ENCODE results near the gene CACNG4.

Gene CACNG4

GRCh38 chr17:66975614-66976378 is 11.3 kb downstream of the CACNG4 start:
- Mint-ChIP-seq H3K27ac (no peak overlapping the region), H3K36me3 (ENCODE audit: low read depth) (no peaks in the 10 kb centered on the region), H3K4me1 (ENCODE audit: low read depth) (no peaks in the 10 kb centered on the region), H3K27me3 (ENCODE audit: low read depth) (peaks cover 34% of the 10 kb centered on the region), H3K9me3 (no peaks in the 10 kb centered on the region), H3K4me3 (no peak overlapping the region)
- DNase-seq (ENCODE audit: low spot score) = no peak

DNA sequence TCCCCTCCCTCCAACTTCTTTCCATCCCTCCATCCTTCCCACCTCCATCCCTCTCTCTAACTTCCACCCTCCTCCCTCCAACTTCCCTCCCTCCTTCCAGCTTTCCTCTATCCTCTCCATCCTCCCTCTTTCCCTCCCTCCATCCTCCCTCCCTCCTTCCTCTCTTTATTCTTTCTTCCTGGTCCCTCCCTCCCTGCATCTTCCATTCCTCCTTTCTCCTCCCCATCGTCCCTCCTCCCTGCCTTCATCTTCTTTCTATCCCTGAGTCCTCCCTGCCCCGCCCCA is 11.8 kb downstream of the CACNG4 start:
- H3K36me3 Mint-ChIP-seq (ENCODE audit: low read depth) = no peaks in the 10 kb centered on the region
- no peak overlapping the region for H3K27ac Mint-ChIP-seq
- no peak for DNase-seq (ENCODE audit: low spot score)
- peaks cover 35% of the 10 kb centered on the region for H3K27me3 Mint-ChIP-seq (ENCODE audit: low read depth)
- no peak overlapping the region for H3K4me3 Mint-ChIP-seq
- H3K4me1 Mint-ChIP-seq (ENCODE audit: low read depth) = no peaks in the 10 kb centered on the region
- no peaks in the 10 kb centered on the region for H3K9me3 Mint-ChIP-seq

GRCh38 chr17:66976781-66977201 is 12.3 kb downstream of the CACNG4 start:
- no peak for DNase-seq (ENCODE audit: low spot score)
- peaks cover 31% of the 10 kb centered on the region for H3K27me3 Mint-ChIP-seq (ENCODE audit: low read depth)
- no peaks in the 10 kb centered on the region for H3K4me1 Mint-ChIP-seq (ENCODE audit: low read depth)
- no peak overlapping the region for H3K27ac Mint-ChIP-seq
- no peaks in the 10 kb centered on the region for H3K36me3 Mint-ChIP-seq (ENCODE audit: low read depth)
- no peak overlapping the region for H3K4me3 Mint-ChIP-seq
- no peaks in the 10 kb centered on the region for H3K9me3 Mint-ChIP-seq

DNA sequence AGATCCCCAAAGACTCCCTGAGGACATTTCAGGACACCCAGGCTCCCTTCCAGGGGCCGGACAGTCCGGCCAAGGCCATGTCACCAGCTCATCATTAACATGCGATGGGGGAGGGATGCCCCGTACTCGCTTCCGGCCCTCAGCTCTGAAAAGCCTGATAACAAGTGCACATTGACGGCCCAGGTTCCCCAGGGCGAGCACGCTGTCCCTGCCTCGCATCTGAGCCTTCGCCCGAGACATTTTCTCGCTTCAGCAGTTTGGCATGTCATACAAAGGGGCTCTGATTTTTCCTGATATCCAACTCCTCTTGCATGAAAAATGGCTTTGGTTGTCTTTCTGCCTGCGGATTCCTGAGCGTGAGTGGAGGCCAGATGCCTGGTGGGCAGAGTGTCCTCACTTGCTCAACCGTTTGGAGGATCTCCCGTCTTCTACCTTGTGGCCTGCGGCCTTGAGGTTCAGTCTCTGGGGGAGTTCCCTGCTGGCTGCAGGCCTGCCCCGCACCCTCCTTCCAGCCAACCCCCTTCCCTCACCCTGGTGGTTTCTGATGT is 14.1 kb downstream of the CACNG4 start:
- Mint-ChIP-seq H3K4me1 (ENCODE audit: low read depth) (no peaks in the 10 kb centered on the region), H3K9me3 (no peaks in the 10 kb centered on the region), H3K27ac (no peak overlapping the region), H3K27me3 (ENCODE audit: low read depth) (peaks cover 34% of the 10 kb centered on the region), H3K4me3 (no peak overlapping the region), H3K36me3 (ENCODE audit: low read depth) (no peaks in the 10 kb centered on the region)
- DNase-seq (ENCODE audit: low spot score) = no peak

DNA sequence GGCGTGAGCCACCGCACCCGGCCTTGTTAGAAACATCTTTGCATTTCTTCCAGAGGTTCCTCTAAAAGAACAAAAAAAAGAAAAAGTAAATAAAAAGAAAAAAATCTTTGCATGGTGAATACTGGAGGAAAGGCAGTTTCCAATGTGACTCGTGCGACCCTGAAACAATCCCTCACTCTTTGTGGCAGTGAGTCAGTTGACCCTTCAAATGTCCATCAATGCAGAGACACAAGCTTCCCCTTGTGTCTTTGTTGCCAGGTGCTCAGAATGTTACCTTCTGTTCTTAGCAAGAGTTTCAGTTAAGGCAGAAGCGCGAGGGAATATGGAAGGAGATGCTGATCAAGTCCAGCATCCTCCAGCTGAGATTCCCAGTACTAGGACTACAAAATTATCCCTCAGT is 16.4 kb downstream of the CACNG4 start:
- H3K27ac Mint-ChIP-seq = no peak overlapping the region
- no peaks in the 10 kb centered on the region for H3K36me3 Mint-ChIP-seq (ENCODE audit: low read depth)
- no peak overlapping the region for H3K4me3 Mint-ChIP-seq
- H3K4me1 Mint-ChIP-seq (ENCODE audit: low read depth) = no peaks in the 10 kb centered on the region
- no peak for DNase-seq (ENCODE audit: low spot score)
- H3K27me3 Mint-ChIP-seq (ENCODE audit: low read depth) = peaks cover 40% of the 10 kb centered on the region
- H3K9me3 Mint-ChIP-seq = no peaks in the 10 kb centered on the region

GRCh38 chr17:66981983-66982508 is 17.5 kb downstream of the CACNG4 start:
- Mint-ChIP-seq H3K27me3 (ENCODE audit: low read depth) (peaks cover 36% of the 10 kb centered on the region), H3K9me3 (no peaks in the 10 kb centered on the region), H3K27ac (no peak overlapping the region), H3K4me3 (no peak overlapping the region), H3K4me1 (ENCODE audit: low read depth) (no peaks in the 10 kb centered on the region), H3K36me3 (ENCODE audit: low read depth) (no peaks in the 10 kb centered on the region)
- no peak for DNase-seq (ENCODE audit: low spot score)

- no peaks in the 10 kb centered on the region for H3K9me3 Mint-ChIP-seq
- peaks cover 37% of the 10 kb centered on the region for H3K27me3 Mint-ChIP-seq (ENCODE audit: low read depth)
- H3K27ac Mint-ChIP-seq = no peak overlapping the region
- no peak for DNase-seq (ENCODE audit: low spot score)
- no peaks in the 10 kb centered on the region for H3K36me3 Mint-ChIP-seq (ENCODE audit: low read depth)
- H3K4me3 Mint-ChIP-seq = no peak overlapping the region
- H3K4me1 Mint-ChIP-seq (ENCODE audit: low read depth) = no peaks in the 10 kb centered on the region
Measured at GRCh38 chr17:66983414-66984021, 19.0 kb downstream of the CACNG4 start.

DNA sequence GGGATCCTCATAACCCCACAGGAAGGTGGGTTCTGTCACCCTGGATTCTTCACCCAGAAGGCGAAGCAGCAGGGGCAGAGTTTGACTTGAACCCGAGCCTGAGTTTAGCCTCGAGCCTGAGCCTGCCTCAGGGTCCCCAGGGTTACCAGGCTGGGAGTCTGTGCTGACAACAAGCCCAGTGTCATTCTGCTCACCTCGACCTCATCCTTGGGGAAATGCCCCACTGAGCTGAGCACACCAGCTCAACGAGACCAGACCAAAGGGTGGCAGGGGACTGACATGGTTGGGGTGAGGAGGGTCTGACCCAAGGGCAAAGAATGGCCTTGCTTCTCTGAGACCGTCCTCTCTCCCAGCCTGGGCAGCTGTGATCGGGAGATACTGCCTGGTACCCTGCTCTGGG is 20.2 kb downstream of the CACNG4 start:
- Mint-ChIP-seq H3K27ac (no peak overlapping the region), H3K4me3 (no peak overlapping the region), H3K27me3 (ENCODE audit: low read depth) (peaks cover 39% of the 10 kb centered on the region), H3K4me1 (ENCODE audit: low read depth) (no peaks in the 10 kb centered on the region), H3K9me3 (no peaks in the 10 kb centered on the region), H3K36me3 (ENCODE audit: low read depth) (no peaks in the 10 kb centered on the region)
- no peak for DNase-seq (ENCODE audit: low spot score)

DNA sequence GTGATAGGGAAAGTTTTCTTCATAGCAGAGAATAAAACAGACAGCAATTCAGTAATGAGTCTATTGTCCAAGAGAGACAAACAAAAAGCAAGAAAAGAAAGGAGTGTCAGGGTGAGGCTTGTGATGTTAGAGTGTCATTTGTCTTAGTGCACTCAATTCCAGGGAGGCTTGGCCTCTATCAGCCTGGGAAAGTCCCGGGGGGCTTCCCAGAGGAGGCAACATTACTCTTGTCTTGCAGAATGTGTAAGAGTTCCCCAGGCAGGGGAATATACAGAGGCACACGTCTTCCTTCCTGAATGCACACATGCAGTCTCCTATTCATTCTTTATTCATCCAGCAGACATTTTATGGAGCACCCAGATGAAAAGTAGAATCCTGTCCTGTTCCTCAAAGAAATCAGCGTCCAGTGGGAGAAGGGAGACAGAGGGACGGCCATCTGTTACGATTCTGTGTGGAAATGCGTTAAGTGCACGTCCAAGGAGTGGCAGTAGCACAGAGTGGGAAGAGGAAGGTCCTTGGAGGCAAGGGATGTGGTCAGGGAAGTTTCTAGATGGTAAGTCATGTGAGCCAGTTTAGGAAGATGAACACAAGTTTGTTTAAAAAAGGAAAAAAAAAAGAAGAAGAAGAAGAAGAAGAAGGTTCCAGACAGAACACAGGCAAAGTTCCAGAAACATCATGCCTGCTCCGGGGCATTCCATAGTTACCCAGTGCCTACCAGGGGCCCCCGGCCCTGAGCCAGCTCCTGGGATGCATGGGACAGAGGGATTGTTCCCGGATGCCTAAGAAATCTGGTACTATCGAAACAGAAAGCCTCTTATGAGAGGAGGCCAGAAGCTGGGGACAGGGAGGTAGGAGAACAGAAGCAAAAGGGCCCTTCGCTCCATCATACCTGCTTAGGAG is 21.1 kb downstream of the CACNG4 start:
- no peak for DNase-seq (ENCODE audit: low spot score)
- H3K4me1 Mint-ChIP-seq (ENCODE audit: low read depth) = no peaks in the 10 kb centered on the region
- H3K9me3 Mint-ChIP-seq = no peaks in the 10 kb centered on the region
- H3K4me3 Mint-ChIP-seq = no peak overlapping the region
- peaks cover 43% of the 10 kb centered on the region for H3K27me3 Mint-ChIP-seq (ENCODE audit: low read depth)
- no peaks in the 10 kb centered on the region for H3K36me3 Mint-ChIP-seq (ENCODE audit: low read depth)
- no peak overlapping the region for H3K27ac Mint-ChIP-seq

GRCh38 chr17:66986659-66987058 is 22.2 kb downstream of the CACNG4 start:
- Mint-ChIP-seq H3K4me3 (no peak overlapping the region), H3K9me3 (no peaks in the 10 kb centered on the region), H3K27me3 (ENCODE audit: low read depth) (peaks cover 40% of the 10 kb centered on the region), H3K27ac (no peak overlapping the region), H3K36me3 (ENCODE audit: low read depth) (no peaks in the 10 kb centered on the region), H3K4me1 (ENCODE audit: low read depth) (no peaks in the 10 kb centered on the region)
- DNase-seq (ENCODE audit: low spot score) = no peak

GRCh38 chr17:66987059-66987616 is 22.6 kb downstream of the CACNG4 start:
- peaks cover 40% of the 10 kb centered on the region for H3K27me3 Mint-ChIP-seq (ENCODE audit: low read depth)
- H3K9me3 Mint-ChIP-seq = no peaks in the 10 kb centered on the region

GRCh38 chr17:66988069-66988798 is 23.7 kb downstream of the CACNG4 start:
- DNase-seq (ENCODE audit: low spot score) = no peak
- H3K9me3 Mint-ChIP-seq = no peaks in the 10 kb centered on the region
- no peak overlapping the region for H3K27ac Mint-ChIP-seq
- H3K36me3 Mint-ChIP-seq (ENCODE audit: low read depth) = no peaks in the 10 kb centered on the region
- peaks cover 37% of the 10 kb centered on the region for H3K27me3 Mint-ChIP-seq (ENCODE audit: low read depth)
- H3K4me1 Mint-ChIP-seq (ENCODE audit: low read depth) = no peaks in the 10 kb centered on the region
- H3K4me3 Mint-ChIP-seq = no peak overlapping the region

More at GRCh38 chr17:66987059-66987616, 22.6 kb downstream of the CACNG4 start:
- H3K27ac Mint-ChIP-seq = no peak overlapping the region
- no peaks in the 10 kb centered on the region for H3K4me1 Mint-ChIP-seq (ENCODE audit: low read depth)
- H3K4me3 Mint-ChIP-seq = no peak overlapping the region
- no peak for DNase-seq (ENCODE audit: low spot score)
- H3K36me3 Mint-ChIP-seq (ENCODE audit: low read depth) = no peaks in the 10 kb centered on the region

DNA sequence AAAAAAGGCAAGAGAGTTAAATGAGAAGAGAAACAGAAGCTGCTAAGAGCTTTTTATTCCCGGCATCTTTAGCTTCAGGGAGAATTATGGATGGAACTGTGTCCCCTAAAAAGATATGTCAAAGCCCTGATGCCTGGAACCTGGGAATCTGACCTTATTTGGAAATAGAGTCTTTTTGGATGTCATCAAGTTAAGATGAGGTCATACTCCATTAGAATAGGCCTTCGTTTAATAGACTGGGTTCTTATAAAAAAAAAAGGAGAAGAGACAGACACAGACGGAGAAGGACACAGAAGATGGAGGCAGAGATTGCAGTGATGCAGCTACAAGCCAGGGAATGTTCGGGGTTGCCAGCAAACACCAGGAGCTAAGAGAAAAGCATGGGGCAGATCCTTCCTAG is 24.6 kb downstream of the CACNG4 start:
- H3K9me3 Mint-ChIP-seq = no peaks in the 10 kb centered on the region
- no peak overlapping the region for H3K4me3 Mint-ChIP-seq
- H3K27me3 Mint-ChIP-seq (ENCODE audit: low read depth) = peaks cover 31% of the 10 kb centered on the region
- H3K27ac Mint-ChIP-seq = no peak overlapping the region
- DNase-seq (ENCODE audit: low spot score) = no peak
- H3K36me3 Mint-ChIP-seq (ENCODE audit: low read depth) = no peaks in the 10 kb centered on the region
- no peaks in the 10 kb centered on the region for H3K4me1 Mint-ChIP-seq (ENCODE audit: low read depth)

Measured in T-helper 2 cell treated with Interferon-gamma antibody and Interleukin-4, amounts not matched to agents 5 μg/mL and 100 μg/mL, for 36 hours (primary cell).